NB4 (cell line): Measurements from ENCODE around the gene NXT1.
"Not testable (repeated sequence)": the region's sequence is repeated elsewhere in the genome, so short reads cannot be mapped to it uniquely, and the experiment has no call there.

ENCODE experiments used
- DNase-seq: peaks from one replicate; pipeline ENCODE4 v3.0.0; 2010; ENCODE audit warnings: low read depth
- H3K4me3 ChIP-seq: one replicate; pipeline ENCODE4 v1.5.1; 2011; ENCODE audit warnings: mild to moderate bottlenecking, low read depth, low read length, moderate library complexity
- CTCF ChIP-seq: IDR thresholded peaks from one replicate; pipeline ENCODE4 v1.5.1; 2012; ENCODE audit warnings: low read depth, low read length
- MAX ChIP-seq: IDR thresholded peaks from 2 replicates; pipeline ENCODE4 v1.6.1; 2011; ENCODE audit warnings: low read depth, low read length
- MYC ChIP-seq: IDR thresholded peaks from 2 replicates; pipeline ENCODE4 v1.6.1; 2011; ENCODE audit warnings: low read depth, low read length
- POLR2A ChIP-seq: IDR thresholded peaks from 2 replicates; pipeline ENCODE4 v1.6.1; 2011; ENCODE audit warnings: mild to moderate bottlenecking; ENCODE audit not compliant: insufficient read length; ENCODE audit errors: extremely low read depth

NXT1 gene

DNA sequence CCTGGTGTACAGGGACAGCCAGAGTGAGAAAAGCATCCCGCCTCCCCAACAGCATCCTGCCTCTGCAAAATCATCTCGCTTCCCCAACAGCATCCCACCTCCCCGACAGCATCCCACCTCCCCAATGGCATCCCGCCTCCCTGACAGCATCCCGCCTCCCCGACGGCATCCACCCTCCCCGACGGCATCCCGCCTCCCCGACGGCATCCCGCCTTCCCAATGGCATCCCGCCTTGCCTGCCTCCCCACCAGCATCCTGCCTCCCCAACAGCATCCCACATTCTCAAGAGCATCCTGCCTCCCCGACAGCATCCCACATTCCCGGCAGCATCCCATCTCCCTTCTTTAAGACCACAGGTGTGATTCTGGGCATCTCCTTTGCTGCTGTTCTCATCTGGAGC, 46.0 kb upstream of the NXT1 start:
- TF ChIP-seq CTCF (no peak), MAX (no peak), POLR2A (no peak), MYC (no peak)
- DNase-seq, result no peak
- no peak overlapping the region for H3K4me3 ChIP-seq

DNA sequence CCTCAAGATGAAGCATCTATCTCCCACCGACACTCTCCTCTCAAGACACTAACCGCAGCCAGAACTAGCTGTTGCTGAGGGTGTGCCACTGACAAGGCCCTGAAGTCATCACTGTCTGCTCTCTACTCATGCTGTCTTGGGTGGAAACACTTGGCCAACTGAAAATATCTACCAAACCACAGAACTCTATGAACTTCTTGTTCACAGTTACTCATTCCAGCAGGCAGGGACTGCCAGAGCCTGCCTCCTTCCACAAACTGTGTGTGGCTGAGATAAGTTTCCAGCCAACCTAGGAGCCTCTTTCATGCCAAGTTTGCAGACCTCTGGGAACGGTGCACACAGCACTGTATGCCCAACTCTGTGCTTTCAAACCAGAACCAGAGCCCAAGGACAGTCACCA, 45.5 kb upstream of the NXT1 start:
- TF ChIP-seq MYC, result no peak
- no peak for TF ChIP-seq POLR2A
- TF ChIP-seq MAX, result no peak
- TF ChIP-seq CTCF, result no peak
- no peak for DNase-seq
- no peak overlapping the region for H3K4me3 ChIP-seq

DNA sequence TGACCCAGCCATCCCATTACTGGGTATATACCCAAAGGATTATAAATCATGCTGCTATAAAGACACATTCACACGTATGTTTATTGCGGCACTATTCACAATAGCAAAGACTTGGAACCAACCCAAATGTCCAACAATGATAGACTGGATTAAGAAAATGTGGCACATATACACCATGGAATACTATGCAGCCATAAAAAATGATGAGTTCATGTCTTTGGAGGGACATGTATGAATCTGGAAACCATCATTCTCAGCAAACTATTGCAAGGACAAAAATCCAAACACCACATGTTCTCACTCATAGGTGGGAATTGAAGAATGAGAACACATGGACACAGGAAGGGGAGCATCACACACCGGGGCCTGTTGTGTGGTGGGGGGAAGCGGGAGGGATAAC, 43.2 kb upstream of the NXT1 start:
- H3K4me3 ChIP-seq, DNase-seq: not testable (repeated sequence)

GRCh38 chr20:23308024-23308423, 42.6 kb upstream of the NXT1 start:
- TF ChIP-seq CTCF, result no peak
- no peak for TF ChIP-seq MYC
- no peak for TF ChIP-seq MAX
- TF ChIP-seq POLR2A, result no peak
- no peak overlapping the region for H3K4me3 ChIP-seq
- no peak for DNase-seq

DNA sequence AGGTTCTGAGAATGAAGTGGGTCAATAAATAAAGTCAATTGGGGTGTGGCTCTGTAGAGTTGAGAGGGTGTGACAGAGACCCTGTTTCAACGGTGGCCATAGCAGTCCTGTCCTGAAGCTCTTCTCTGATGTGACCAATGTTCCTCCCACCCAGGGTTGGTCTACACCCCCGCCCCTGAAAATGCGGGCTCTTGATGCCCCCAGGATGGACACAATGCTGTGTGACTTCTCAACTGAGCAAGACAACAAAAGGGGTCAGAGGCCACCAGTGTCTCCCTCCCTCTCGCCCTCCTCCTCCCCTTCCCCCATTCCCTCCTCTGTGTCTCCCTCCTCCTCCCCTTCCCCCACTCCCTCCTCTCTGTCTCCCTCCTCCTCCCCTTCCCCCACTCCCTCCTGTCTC, 41.7 kb upstream of the NXT1 start:
- H3K4me3 ChIP-seq, result no peak overlapping the region
- TF ChIP-seq MAX (no peak), MYC (no peak), CTCF (no peak), POLR2A (no peak)
- DNase-seq, result no peak

- DNase-seq, result no peak
- no peak overlapping the region for H3K4me3 ChIP-seq
- TF ChIP-seq MYC, result no peak
- TF ChIP-seq MAX, result no peak
- TF ChIP-seq CTCF, result no peak
- no peak for TF ChIP-seq POLR2A
These were observed 40.8 kb upstream of the NXT1 start for GRCh38 chr20:23309781-23310180.
